ENCODE data around the gene PLXNA4.

GRCh38 chr7:132083126-132083525 lies 493.1 kb downstream of the PLXNA4 start:
- no peak for TF ChIP-seq CTCF (IDR thresholded peaks at IDR 0.05)
- TF ChIP-seq POLR2A (IDR thresholded peaks at IDR 0.05), result no peak

Measured in gastroesophageal sphincter (tissue), 3 donors.